ENCODE measurements around the gene CDK4.

- TF ChIP-seq EZH2 (IDR thresholded peaks at IDR 0.05; ENCODE audit: borderline replicate concordance, low read length) (no peak), CTCF (IDR thresholded peaks at IDR 0.05; ENCODE audit: low read length) (no peak)
These were observed 51.8 kb downstream of the CDK4 start for GRCh38 chr12:57700317-57700716.
